Stimulated activated CD8-positive, alpha-beta memory T cell treated with anti-CD3 and anti-CD28 coated beads, Interleukin-2, amount 100 ng/mL, for 48 hours (primary cell): ENCODE results near the gene SRGAP2C.
"Not testable (repeated sequence)": the region's sequence is repeated elsewhere in the genome, so short reads cannot be mapped to it uniquely, and the experiment has no call there.

Experiments
- DNase-seq, 2 donors: peaks; one replicate each; pipeline ENCODE4 v3.0.0-alpha.2; 2020; ENCODE audit warnings: low read depth in 2 of 2

Gene SRGAP2C

DNA sequence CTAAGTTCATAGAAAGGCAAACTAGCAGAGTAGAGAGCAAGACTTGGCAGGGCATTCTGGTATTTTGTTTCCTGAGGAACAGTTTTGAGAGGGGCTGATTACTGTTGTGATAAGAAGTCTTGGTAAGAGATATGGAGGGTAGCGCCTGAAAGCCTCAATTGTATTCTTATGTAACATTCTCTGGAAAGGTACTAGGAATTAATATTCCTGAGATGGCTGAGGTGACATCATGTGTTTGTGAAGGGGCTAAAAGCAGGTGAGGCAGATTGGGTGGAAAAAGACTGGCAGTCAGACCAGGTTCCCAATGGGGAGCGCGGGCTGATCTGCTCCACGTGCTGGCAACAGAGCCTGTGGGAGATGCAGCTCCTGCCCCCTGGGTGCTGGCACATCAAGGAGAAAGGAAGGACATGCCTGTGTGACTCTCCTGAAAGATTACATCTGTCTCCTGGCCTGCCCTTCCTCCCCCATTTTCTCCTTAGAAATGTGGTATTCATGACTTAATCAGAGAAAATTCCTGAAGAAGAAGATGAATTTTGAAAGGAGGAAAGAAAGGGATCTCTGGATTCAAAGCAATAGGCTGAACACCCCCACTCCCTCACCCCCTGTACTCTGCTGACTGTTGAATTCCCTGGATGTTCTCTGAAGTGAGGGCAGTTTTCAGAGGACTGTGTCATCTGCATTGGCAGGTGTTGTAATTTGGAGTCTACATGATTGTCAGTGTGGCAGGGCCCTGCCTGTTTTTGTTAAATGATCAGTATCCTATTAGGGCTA lies 94.2 kb downstream of the SRGAP2C start:
- DNase-seq, result not testable (repeated sequence)

DNA sequence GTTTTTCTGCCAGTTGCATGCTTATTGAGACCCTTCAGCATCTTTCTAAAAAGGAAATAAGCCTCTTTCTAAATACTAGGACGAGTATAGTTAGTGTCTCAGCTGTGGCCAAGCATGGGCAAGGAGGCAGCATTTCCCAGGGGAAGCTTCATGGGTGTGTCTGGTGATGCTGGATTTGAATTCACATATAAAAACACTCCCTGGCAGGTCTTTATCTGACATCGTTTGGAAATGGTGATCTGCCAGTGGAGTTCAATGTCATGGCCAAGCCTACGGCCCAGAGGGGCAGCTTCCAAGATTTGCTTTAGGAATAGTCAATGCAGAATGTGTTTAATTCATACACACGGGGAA lies 94.7 kb downstream of the SRGAP2C start:
- not testable (repeated sequence) for DNase-seq

DNA sequence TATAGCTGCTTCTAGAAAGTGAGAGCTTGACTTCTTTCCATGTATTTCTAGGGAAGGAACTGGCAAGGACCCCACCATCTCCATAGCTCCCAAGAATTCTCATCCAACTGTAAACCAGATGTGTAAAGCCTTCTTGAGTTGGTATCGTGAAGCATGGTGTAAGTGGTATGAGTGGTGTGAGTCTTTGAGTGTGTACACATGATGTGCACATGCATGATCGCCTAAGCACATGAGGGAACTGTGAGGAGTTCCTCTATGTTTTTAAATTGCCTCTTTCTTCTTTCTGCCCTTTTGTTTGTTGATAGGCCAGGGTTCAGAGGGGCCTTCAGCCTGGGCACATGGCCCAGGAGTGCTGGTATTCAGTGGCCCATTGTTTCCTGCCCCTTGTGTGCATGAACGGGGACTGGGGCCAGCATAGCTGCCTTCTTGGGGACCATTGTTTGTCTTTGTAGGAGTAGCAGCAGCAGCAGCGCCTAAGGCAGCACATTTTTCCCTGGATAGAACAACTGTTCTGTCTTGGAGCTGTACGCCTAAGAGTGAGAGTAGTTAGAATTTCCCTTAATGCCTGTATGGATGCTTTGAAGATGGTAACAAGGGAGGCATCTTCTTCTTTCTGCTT lies 96.0 kb downstream of the SRGAP2C start:
- not testable (repeated sequence) for DNase-seq

DNA sequence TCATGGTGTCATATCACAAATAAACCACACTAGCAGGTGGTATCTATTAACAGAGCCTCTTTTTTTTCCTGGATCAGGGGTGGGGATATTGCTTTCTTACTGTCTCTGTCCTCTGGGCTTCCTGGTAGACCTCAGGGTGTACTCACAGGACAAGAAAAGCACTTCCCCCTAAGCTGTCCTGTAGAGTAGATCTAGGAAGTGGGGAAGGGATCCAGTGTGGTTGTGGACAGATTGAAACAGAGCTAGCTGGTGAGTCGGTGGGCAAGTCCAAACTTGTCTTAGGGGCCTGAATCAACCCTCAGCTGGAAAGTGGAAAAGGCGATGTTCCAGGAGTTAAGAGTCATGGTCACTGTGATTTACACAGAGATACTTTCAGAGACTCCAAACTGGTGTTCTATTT lies 96.7 kb downstream of the SRGAP2C start:
- DNase-seq, result not testable (repeated sequence)

DNA sequence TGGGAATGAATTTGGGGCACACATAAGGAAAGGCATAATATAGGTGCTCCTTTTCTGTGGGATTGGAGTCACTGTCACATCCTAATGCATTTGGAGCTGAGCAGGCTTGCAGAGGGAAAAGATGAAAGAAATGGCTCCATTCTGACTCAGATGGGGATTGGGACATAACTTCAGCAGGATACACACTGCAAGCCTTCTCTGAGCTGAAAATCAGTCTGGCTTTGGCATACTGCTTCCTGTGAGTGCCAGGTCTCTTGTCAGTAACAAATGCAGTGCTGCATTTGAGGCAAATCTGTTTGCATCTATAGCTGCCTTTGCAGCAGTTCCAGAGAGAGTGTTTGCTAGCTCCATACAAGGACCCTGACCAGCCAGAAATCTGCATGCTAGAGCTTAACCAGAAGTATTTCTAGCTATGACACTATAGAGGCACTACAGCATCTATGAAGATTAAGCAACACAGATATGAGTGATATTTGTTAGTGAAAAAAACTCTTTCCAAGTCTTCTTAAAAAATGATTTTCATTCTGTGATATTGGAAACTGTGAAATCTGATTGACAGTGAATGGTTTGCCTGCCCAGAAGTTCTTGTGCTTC lies 98.9 kb downstream of the SRGAP2C start:
- DNase-seq, result not testable (repeated sequence)

DNA sequence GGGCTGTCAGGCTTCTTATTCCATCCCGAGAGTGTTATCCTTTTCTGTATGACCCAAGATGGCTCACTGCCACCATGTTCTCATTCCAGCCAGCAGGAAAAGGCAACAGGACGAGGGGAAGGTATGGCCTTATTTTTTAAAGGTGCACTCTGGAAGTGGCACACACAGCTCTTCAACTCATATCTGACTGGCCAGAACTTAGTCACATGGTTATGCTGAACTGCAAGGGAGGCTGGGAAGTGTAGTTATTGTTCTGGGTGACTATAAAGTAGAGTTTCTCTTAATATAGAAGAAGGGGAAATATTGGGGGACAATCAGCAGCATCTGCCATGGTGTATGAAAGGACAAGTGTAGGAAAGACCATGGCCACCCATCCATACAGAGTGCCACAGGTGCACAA lies 107.8 kb downstream of the SRGAP2C start:
- not testable (repeated sequence) for DNase-seq

DNA sequence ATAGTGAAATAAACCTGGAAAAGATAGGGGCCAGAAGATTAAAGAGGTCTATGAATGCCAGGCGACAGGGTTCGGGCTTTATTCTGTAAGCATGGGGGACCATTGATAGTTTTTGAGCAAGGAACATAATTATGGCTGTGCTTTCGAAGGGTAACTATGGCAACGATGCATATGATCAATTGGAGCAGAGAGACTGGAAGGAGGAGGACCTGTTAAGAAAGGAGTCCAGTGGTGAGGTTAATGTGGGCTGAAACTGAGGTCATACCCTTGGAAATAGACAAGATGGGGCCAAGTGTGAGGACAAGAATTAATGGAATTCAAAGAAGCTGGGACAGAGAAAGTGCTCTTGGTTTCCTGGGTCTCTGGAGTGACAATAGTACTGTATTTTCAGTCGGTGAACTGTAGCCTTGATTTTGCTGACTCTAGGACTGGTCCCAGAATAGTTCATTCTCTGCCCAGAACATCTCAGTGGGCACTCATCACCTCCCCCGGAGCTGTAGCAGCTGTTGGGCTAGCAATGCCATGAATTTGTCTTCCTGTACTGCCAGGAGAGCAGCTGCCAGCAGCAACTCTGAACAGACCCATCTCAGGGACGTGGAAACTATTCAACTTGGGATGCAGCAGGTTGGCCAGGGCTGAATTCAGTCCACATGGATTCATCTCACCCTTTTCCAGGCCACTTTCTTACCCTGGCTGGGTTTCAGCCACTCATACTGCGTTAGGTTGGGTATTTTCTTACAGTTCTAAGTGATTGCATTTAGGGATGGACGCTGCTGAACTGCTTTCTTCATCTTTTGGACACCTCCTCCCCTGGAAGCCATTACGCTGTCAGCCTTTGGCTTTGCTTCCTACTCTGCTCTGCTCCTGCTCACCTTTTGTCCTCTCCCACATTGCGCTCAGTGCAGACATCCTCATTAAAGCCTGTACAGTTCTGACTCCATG lies 108.8 kb downstream of the SRGAP2C start:
- not testable (repeated sequence) for DNase-seq

DNA sequence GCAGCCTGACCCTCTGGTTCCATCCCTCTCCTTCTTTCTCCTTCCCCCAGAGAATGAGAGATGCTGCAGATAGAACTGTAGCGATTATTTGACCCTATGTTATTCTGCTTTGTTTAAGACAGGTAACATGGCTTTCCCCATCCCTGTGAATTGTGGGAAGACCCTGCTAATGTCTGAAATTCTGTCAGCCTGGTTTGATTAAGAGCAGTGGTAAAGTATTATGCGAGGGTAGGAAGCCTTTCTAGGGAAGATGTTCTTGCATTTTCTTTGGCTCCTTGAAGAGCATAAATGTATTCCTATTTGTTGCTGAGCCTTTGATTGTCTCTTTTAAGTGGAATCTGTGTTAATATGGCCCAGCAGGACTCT lies 109.4 kb downstream of the SRGAP2C start:
- DNase-seq, result not testable (repeated sequence)

DNA sequence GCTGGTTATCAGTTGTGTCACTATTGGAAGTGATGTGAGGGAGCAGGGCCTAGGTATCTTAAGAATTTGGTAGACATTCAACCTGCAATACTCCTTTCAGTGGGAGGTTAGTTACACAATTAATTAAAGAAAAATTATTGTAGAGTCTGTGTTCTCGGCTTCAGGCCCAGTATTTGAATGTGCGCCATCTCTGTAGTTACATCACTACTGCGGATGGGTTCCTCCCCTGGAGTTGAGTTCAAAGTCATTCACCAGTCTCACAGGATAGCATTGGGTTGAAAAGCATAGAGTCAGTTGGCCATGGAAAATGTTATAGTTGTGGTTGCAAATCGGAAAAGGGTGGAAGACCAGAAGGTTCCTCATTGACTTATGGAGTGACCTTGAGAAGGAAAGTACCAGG lies 111.8 kb downstream of the SRGAP2C start:
- not testable (repeated sequence) for DNase-seq

DNA sequence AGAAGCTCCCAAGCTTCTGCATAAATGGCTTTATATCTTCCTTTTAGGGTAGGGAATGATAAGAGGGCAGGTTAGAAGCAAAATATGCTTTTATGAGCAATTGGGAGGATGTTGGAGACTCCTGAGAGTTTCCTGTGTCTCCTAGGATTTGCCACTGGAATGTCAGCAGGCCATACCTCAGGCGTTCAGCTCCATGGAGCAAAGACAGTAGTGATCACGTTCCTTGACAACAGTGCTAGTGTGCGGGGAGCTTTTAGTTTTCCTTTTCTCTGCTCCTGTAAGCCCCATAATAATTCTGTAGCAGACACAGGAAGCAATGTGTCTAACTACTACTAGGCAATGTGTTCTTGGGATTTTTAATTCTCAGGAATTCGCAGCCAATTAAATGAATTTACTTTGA lies 113.8 kb downstream of the SRGAP2C start:
- DNase-seq, result not testable (repeated sequence)

DNA sequence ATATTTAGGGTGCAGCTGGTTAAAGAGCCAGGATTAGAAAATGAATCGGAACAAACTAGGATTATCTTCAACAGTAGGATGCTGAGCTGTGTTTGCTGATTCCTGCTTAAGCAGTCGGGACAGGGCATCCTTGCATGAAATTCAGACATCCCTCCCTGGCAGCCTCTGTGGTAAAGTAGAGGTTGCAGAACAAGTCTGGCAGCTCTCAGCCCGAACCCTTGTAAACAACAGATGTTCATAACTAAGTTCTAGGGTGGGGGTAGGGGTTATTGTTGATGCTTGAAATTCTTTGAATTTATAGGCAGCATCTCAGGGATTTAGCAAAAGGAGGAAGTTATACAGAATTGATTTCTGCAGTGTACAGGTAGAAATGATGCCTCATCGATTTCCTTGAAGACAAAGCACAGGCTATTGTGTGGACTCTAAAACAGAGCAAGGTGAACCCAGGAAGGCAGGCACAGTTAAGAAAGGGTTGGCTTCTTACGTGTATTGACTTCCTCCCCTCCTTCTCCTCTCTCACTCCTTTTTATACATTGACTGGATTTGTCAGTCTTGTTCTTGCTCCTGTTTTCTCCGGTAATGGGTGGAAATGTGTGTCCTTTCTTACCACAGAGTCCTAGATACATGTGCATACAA lies 114.9 kb downstream of the SRGAP2C start:
- not testable (repeated sequence) for DNase-seq

DNA sequence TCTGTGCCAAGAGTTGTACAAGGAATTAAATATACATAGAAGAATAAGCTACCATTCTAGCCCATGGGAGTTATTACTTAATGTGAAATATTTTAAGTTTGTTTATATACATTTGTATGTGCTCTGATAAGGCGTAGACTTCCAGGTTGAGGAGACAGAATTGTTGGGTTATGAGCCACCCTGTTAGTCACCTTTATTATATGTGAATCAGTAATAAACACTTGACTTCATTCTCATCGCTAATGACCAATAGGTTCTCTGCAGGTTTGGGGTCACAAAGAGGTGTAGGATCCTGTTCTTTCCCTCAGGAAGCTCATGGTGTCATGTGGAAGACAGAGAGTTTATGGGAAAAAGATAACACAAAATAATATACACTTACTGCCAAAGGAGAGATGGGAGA lies 117.1 kb downstream of the SRGAP2C start:
- DNase-seq, result not testable (repeated sequence)

DNA sequence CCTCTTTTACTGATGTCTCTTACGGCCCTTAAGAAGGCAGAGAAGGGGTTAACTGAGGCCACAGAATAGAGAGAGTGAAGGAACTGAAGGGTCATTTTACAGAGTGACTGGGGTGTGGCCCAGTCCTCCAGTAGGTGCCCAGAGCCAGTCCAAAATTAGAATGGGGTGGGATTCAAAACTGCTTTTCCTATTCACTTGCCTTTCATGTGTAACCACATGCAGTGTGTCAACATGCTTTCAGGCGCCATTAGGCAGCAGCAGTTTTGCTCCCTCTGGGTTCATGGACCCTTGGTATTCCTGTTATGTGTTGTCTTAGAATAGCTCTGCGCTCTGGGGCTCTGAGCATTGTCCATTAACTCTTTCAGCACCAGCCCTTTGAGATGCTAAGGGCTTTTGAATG lies 123.0 kb downstream of the SRGAP2C start:
- DNase-seq, result not testable (repeated sequence)

DNA sequence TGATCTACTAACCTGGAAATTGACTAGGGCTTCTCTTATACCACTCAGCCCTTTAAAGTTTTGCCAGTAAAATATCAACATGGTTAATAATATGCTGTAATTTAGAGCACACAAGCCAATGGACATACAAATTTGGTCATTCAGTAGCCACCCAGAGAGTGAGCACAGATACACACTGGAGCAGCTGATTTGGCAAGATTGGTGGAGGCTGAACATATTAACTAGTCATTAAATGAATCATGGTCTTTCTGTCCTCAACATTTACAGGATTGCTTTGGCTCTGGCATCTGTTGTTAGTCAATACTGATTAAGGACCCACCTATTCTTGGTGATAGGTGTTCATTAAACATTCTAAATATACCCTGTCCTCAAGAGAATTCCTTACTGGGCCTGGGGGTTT lies 130.7 kb downstream of the SRGAP2C start:
- not testable (repeated sequence) for DNase-seq

DNA sequence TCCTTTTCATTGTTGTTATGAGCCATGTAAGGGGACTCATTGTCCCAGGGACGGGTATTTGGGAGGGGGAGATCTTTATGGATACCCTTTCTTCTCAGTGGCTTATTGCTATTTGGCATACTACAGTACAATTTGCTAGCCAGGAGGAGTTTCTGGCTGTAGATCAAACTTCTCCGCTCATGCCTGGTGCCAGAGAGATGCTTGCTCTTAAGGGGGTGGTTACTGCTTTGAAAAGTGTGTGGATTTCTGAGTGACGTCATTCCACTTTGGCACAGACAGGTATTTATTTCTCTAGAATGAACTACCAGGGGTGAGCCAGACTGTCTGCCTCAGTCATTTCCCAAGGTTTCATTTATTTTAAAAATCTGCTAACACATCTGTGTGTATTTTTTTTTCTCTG lies 131.3 kb downstream of the SRGAP2C start:
- not testable (repeated sequence) for DNase-seq

DNA sequence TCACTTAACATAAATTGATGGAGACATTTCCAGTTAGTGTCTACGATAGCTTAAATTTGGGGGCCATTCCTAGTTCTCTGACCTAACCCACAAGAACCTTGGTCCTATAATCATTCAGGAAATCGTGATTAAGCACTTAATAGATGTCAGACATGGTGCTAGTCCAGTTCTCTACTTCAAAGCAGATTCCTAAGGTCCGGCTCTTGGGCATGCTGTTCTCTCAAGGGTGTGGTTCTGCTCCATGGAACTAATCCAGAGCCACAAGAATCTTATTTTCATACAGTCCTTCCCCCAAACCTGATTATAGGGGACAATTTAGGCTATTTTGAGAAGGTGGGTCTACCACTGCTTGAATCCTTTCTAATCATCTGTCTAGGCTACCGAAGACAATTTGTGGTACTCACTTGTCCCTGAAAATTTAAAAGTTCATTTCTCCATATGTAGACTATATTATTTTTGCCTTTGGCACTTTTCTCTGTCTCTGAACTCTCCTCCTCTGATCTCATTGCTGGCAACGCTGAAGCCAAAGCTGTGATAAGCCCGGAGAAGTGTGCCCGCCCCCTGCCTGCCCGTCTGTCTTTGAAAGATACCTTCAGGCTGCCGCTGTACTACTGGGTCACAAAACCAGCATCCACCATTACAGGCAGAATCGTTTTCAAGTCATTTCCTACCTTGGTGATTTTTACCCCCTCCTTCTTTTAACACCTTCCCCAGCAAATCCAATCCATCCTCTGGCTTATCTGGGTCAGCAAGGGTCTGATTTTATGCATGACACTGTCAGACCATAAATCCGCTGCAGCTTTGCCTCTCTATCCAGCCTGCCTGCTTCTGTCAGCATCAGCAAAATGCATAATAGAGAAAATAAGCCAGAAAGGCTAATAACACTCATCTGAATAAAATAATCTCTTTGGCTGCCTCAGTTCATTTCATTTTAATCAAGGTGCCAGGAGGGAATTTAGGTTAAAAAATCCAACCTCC lies 133.0 kb downstream of the SRGAP2C start:
- DNase-seq, result not testable (repeated sequence)

DNA sequence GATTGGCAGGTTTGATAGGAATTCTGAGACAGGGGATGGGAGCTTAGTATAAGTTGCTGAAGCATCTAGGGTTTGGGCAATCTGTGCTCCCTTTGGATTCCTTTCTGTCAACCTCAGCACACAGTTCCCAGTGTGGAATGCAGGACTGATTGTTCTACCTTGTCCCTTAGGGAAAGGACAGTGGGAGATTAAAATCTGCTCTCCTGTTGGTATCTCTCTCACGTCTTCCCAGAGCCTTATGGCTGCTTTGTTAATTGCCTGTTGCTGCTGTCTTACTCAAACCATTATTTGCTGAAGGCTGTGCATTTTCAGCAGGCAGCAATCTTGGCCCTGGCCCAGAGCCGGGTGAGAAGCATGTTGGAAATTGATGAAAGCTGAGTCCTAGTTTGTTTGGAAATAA lies 133.9 kb downstream of the SRGAP2C start:
- not testable (repeated sequence) for DNase-seq

DNA sequence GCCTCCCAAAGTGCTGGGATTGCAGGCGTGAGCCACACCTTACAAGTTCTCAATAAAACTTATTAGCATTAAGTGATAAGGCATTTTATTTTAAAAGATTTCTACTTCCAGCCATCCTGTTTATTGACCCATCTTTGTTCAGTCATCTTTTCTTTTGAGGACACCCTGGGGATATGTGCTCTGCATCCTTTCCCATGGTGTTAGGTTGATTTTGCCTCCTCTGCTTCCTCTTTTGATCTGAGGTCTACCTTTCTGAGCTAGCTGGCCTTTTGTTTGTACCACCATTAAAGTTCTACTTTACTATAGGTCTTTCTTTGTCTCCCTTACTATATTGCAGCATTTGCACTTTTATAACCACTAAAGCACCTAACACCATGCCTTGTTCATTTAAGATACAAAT lies 136.9 kb downstream of the SRGAP2C start:
- not testable (repeated sequence) for DNase-seq

DNA sequence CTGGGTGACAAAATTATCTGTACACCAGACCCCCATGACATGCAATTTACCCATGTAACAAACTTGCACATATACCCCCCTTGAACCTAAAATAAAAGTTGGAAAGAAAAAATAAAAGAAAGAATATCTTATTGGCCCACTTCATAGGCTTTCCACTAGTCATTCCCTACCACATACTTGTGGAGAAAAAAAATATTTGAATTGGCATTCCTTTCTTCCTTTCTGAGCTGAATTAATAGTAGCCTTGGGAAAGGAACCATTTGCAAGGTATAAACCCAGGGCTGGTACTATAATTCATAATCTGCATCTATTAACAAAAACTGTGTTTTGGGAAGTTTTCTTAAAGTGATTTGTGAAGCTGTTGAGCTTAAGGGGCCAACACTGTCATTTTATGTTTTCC lies 140.0 kb downstream of the SRGAP2C start:
- DNase-seq, result not testable (repeated sequence)

DNA sequence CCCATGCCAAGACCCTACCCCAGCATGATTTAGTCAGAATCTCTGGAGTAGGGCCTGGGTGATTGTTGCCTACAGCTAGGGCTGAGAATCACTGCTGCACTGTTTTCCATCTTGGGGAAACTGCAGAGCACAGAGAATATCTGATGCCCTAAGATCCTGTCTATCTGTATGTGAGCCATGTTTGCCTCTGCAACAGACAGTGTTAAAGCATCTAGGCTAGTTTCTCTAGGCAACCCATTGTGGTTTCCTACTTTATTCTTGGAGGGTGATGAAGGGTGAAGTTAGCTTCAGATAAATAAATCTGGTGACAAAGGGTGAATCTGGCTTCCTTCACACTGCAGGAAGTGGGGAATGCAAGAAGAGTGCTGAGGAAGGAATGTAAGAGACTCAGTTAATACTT lies 147.4 kb downstream of the SRGAP2C start:
- DNase-seq, result not testable (repeated sequence)
